Fibroblast of peridontal ligament (primary cell): Measurements from ENCODE around the gene ENDOD1.

Experiments used
- DNase-seq: peaks from one replicate; pipeline ENCODE4 v3.0.0-alpha.2; 2010; ENCODE audit errors: extremely low read depth

ENDOD1 gene

DNA sequence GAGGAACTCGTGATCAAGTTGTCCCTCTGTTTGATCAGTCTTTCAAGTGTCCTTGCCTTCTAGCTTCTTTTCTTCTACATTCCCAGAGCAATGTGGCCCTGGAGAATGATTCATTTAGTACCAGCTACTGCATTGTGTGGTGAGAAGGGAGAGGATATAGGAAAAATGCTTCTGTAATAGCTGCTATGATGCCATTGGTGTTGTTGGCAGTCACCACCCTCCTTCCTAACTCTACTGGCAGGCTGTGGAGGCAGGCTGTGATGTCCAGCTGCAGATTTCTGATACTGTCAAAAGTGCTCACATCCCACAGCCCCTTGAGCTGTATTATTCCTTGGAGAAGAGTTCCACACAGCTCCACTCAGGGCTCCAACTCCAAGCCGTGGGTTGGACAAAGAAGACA lies 52.8 kb downstream of the ENDOD1 start:
- peak; percentile 73 for DNase-seq

DNA sequence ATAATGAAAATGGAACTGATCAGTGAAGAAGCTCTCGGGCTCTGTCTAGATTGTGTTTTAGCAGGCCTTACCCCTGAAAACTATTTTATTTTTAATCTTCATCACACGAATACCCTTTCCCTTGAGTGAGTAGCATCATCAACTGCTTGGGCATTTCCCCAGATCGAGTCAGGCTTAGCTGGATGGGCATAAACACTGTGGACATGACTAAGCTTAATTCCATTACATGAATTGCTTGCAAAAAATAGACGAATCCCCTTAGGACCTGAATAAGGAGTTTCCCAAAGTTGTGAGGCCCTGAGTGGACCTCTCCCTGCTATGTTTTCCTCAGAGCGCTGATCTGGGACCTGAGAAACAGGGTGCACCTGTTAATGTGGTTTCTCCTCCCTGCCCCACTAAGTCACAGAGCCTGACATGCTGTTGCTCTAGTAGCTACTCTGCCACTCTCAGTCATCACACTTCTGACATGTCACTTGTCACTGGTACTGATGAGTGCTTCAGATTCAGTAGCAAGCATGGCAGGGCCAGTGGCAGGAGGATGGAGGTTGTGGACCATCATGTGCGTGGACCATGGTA lies 53.5 kb downstream of the ENDOD1 start:
- peak; percentile 97 for DNase-seq

GRCh38 chr11:95144313-95145235 lies 54.9 kb downstream of the ENDOD1 start:
- DNase-seq, result peak; percentile 26

DNA sequence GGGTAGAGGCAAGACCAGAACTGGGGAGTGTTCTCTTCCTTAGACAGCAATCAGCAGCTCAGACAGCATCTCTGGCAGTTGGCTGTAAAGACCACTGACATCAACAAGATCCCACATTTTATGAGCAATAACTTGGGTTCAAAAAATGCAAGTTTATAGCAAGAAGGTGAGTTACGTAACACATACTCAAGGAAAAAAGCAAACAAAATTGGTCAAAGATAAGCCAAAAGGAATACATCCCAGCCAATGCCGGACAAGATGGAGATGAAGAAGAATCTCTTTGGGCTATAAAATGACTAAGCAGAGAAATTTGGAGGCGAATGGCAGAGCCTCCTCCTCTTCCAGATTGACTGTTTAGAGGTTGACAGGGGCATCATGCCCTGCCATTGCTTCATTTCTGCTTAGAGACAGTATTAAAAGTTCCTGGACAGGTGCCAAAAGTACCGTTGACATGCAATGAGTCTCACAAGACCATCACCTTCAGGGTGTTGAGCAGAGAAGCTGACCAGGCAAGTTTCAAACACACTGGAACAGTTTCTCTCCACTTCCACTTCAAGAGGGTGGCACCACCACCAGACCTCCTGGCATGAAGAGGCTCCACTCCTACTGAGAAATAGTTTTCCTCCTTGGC lies 55.9 kb downstream of the ENDOD1 start:
- no peak for DNase-seq

GRCh38 chr11:95147364-95147905 lies 57.8 kb downstream of the ENDOD1 start:
- DNase-seq, result peak; percentile 84

DNA sequence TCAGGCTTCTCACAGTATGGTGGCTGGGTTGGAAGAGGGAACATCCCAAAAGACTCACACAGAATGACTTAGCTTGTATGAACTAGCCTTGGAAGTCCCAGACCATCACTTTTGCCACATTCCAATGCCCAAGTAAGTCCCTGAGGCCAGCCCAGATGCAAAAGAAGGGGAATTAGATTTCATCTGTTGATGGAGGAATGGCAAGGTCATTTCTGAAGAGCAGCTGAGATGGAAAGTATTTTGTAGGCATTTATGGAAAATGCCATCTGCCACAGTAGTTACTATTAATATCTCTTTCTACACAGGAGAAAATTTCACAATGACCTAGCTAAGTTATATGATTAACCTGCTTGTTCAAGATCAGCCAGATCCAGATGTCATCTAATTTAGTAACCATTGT lies 58.8 kb downstream of the ENDOD1 start:
- peak; percentile 27 for DNase-seq

DNA sequence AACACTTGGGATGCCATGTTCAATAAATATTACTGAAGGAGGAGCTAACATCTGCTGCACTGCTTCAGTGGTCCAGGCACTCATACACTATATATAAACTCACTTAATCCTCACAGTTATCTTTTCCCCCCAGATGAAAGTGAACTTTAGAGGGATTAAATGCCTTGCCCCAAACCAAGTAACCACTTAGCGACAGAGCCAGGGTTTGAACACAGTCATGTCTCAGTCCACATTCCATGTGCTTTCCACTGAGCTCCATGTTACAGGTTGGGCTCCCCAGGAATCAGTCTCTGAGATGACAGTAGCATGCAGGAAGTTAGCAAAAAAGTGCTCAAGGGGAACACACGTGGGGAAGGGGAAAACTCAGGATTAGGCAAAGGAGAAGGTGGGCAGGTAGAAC lies 59.3 kb downstream of the ENDOD1 start:
- no peak for DNase-seq

- DNase-seq, result no peak
These were observed 60.2 kb downstream of the ENDOD1 start for GRCh38 chr11:95149651-95150364.

GRCh38 chr11:95150956-95151684 lies 61.5 kb downstream of the ENDOD1 start:
- peak; percentile 93 for DNase-seq

GRCh38 chr11:95152876-95153856 lies 63.5 kb downstream of the ENDOD1 start:
- DNase-seq, result no peak

GRCh38 chr11:95153857-95154246 lies 64.2 kb downstream of the ENDOD1 start:
- no peak for DNase-seq

- peak; percentile 69 for DNase-seq
These were observed 64.9 kb downstream of the ENDOD1 start for GRCh38 chr11:95154514-95154913.

GRCh38 chr11:95155385-95155784 lies 65.7 kb downstream of the ENDOD1 start:
- DNase-seq, result no peak

GRCh38 chr11:95156133-95156721 lies 66.6 kb downstream of the ENDOD1 start:
- no peak for DNase-seq

DNA sequence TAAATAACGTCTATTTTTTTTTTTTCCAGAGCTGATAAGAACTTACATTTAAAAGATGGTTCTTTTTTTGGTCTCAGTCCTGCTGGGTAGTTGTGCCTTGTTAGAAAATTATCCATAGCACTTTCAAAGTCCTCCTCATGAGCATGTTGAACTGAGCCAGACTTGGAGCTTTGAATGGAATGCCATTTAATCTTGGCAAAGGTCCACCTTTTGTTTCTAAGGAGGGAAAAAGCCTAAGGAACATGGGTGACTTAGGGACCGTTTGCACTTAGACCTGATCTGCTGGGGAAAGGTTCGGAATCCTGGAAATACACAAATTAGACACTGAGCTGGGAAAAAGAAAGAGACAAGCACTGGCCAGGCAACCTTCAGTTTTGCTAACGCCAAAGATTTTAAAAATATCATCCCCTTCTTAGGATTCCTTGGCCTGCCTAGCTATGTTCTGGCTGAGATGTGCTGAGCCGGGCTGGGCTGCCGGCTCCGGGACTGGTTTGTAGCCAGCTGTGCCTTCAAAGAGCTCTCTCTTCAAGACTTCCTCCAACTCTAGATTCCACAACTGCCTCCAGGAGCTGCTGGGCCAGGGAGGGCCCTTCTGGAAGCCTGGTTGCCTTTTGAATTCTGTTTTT lies 67.4 kb downstream of the ENDOD1 start:
- DNase-seq, result peak; percentile 31

- no peak for DNase-seq
These were observed 68.2 kb downstream of the ENDOD1 start for GRCh38 chr11:95157824-95158223.

DNA sequence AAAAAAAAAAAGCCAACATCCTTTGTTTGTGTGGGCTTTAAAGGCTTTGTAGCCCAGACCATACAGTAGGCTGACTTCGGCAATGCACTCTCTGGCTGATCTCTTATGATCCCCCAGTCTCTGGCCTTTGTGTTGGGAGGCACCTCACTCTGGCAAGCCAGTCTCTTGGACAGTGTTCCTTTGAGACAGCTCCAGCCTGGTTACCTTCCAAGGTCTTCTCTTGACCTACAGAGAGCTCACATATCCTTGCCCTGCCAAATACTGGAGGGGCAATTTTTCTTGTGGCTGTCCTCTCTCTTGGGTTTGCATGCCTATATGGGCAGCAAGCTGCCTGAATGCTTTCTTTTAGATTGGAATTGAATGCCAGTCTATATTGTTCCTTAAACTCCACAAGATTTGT lies 71.6 kb downstream of the ENDOD1 start:
- no peak for DNase-seq

DNA sequence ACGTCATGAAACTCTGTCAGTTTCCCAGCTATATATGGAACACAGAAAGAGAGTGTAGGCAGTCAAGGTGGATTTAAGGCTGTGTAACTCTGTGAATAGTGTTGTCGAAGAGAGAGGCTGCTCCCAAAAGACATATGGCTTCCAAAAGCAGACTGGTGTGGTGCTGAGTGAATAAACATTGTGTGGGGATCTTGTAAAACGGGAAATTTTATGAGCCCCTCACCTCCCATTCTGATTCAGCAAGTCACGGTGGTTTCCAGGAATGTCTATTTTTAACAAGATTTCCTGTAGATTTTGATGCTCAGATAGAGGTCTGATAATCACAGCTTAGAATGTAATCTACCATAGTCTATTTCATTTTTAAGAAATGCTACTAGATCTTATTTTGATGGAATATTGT lies 73.5 kb downstream of the ENDOD1 start:
- no peak for DNase-seq

- DNase-seq, result no peak
These were observed 76.0 kb downstream of the ENDOD1 start for GRCh38 chr11:95165638-95166037.
